ENCODE results near the gene IDH3B.

Gene IDH3B

DNA sequence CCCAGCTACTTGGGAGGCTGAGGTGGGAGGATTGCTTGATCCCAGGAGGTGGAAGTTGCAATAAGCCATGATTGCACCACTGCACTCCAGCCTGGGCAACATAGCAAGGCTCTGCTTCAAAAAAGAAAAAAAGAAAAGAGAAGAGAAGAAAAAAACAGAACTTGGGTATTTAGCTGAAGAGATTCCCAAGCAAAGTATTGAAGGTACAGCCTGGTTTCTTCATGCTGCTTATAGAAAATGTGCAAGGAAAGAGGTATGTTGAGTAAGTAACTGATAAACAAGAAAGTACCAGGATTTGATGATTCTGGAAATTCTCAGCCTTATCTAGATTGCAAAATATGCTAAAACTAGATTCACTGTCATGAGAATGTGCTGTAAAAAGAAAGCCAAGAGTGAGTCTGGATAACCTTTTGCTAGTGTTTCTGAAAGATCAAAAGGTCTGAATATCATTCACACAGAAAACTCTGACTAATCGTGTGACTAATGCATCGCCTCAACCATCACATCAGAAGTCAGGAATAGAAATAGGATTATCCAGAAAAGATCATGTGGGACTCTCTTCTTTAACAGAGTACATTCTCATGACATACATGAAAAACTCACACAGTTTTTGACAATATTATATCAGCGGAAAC lies 43.9 kb downstream of the IDH3B start:
- Histone ChIP-seq H3K4me2 (ENCODE audit: low read length) (no peak overlapping the region), H3K4me1 (ENCODE audit: insufficient read depth, low read length, severe bottlenecking) (peaks cover 22% of the 10 kb centered on the region), H3K9me3 (ENCODE audit: low read length) (no peaks in the 10 kb centered on the region), H3K9me2 (ENCODE audit: low read depth, low read length) (no peaks in the 10 kb centered on the region), H3F3A (ENCODE audit: insufficient read depth, low read length) (no peaks in the 10 kb centered on the region), H4K20me1 (ENCODE audit: insufficient read depth, low read length) (no peaks in the 10 kb centered on the region), H2AFZ (ENCODE audit: low read length) (no peak overlapping the region), H3K79me2 (ENCODE audit: insufficient read depth, low read length) (no peaks in the 10 kb centered on the region), H3K27me3 (ENCODE audit: insufficient read depth, low read length) (no peaks in the 10 kb centered on the region), H3K27ac (ENCODE audit: low read depth, low read length, poor library complexity, severe bottlenecking) (no peak overlapping the region), H3K9ac (ENCODE audit: low read length) (no peak overlapping the region), H3K4me3 (ENCODE audit: low read depth, low read length, poor library complexity, severe bottlenecking) (no peak overlapping the region), H3K36me3 (ENCODE audit: insufficient read depth, low read length) (no peaks in the 10 kb centered on the region)
- TF ChIP-seq EZH2 (IDR thresholded peaks at IDR 0.05; ENCODE audit: borderline replicate concordance, low read length): no peak
- TF ChIP-seq, protein P1, sequence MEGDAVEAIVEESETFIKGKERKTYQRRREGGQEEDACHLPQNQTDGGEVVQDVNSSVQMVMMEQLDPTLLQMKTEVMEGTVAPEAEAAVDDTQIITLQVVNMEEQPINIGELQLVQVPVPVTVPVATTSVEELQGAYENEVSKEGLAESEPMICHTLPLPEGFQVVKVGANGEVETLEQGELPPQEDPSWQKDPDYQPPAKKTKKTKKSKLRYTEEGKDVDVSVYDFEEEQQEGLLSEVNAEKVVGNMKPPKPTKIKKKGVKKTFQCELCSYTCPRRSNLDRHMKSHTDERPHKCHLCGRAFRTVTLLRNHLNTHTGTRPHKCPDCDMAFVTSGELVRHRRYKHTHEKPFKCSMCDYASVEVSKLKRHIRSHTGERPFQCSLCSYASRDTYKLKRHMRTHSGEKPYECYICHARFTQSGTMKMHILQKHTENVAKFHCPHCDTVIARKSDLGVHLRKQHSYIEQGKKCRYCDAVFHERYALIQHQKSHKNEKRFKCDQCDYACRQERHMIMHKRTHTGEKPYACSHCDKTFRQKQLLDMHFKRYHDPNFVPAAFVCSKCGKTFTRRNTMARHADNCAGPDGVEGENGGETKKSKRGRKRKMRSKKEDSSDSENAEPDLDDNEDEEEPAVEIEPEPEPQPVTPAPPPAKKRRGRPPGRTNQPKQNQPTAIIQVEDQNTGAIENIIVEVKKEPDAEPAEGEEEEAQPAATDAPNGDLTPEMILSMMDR (IDR thresholded peaks at IDR 0.05; ENCODE audit: low read length): no peak

DNA sequence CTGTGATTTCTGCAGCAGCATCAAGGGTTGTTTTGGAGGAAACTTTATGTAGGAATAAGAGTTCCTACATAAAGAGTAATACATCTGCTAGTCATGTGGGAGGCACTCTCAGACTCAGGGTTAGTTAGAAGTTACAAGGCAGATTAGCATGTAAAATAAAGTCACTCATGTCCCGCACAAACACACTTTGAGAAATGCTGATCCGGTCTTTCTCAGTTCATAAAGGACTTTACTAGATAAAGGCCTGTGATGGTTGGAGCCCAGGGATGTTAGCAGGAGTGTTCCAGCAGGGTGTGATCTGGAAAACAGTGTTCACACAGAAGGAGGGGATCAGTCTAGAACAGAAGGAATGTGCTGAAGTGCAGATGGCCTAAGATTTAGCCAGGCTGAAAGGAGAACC lies 44.7 kb downstream of the IDH3B start:
- Histone ChIP-seq H3F3A (ENCODE audit: insufficient read depth, low read length) (no peaks in the 10 kb centered on the region), H4K20me1 (ENCODE audit: insufficient read depth, low read length) (no peaks in the 10 kb centered on the region), H3K36me3 (ENCODE audit: insufficient read depth, low read length) (no peaks in the 10 kb centered on the region), H3K9me2 (ENCODE audit: low read depth, low read length) (no peaks in the 10 kb centered on the region), H3K4me1 (ENCODE audit: insufficient read depth, low read length, severe bottlenecking) (peaks cover 22% of the 10 kb centered on the region), H3K79me2 (ENCODE audit: insufficient read depth, low read length) (no peaks in the 10 kb centered on the region), H3K4me2 (ENCODE audit: low read length) (no peak overlapping the region), H2AFZ (ENCODE audit: low read length) (no peak overlapping the region), H3K27me3 (ENCODE audit: insufficient read depth, low read length) (no peaks in the 10 kb centered on the region), H3K27ac (ENCODE audit: low read depth, low read length, poor library complexity, severe bottlenecking) (no peak overlapping the region), H3K9ac (ENCODE audit: low read length) (no peak overlapping the region), H3K9me3 (ENCODE audit: low read length) (no peaks in the 10 kb centered on the region), H3K4me3 (ENCODE audit: low read depth, low read length, poor library complexity, severe bottlenecking) (no peak overlapping the region)
- TF ChIP-seq, protein P1 (IDR thresholded peaks at IDR 0.05; ENCODE audit: low read length): no peak
- TF ChIP-seq EZH2 (IDR thresholded peaks at IDR 0.05; ENCODE audit: borderline replicate concordance, low read length): no peak

DNA sequence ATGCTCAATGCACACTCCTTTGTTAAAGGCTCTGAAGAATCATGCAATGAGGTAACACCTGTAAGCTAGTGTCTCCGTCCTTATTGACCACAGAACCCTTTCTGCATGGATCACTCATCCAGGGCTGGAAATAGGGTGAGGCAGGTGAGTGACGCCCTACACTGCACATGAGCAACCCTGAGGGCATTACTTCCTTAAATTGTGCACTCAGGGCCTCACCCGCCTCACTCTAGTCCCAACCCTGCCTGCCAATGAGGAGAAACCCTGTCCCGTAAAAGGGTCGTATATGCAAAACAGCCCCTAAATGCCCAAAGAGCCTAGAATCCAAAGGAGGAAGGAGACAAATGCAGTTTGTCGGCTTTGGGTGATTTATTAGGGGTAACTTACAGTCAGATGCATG lies 45.2 kb downstream of the IDH3B start:
- no peaks in the 10 kb centered on the region for H3K9me2 ChIP-seq (ENCODE audit: low read depth, low read length)
- H3F3A ChIP-seq (ENCODE audit: insufficient read depth, low read length): no peaks in the 10 kb centered on the region
- H3K4me1 ChIP-seq (ENCODE audit: insufficient read depth, low read length, severe bottlenecking): peaks cover 22% of the 10 kb centered on the region
- TF ChIP-seq EZH2 (IDR thresholded peaks at IDR 0.05; ENCODE audit: borderline replicate concordance, low read length): no peak
- TF ChIP-seq, protein P1 (IDR thresholded peaks at IDR 0.05; ENCODE audit: low read length): no peak
- no peak overlapping the region for H3K9ac ChIP-seq (ENCODE audit: low read length)
- H3K4me2 ChIP-seq (ENCODE audit: low read length): no peak overlapping the region
- H3K36me3 ChIP-seq (ENCODE audit: insufficient read depth, low read length): no peaks in the 10 kb centered on the region
- H4K20me1 ChIP-seq (ENCODE audit: insufficient read depth, low read length): no peaks in the 10 kb centered on the region
- no peaks in the 10 kb centered on the region for H3K9me3 ChIP-seq (ENCODE audit: low read length)
- no peak overlapping the region for H3K4me3 ChIP-seq (ENCODE audit: low read depth, low read length, poor library complexity, severe bottlenecking)
- no peak overlapping the region for H2AFZ ChIP-seq (ENCODE audit: low read length)
- H3K79me2 ChIP-seq (ENCODE audit: insufficient read depth, low read length): no peaks in the 10 kb centered on the region
- no peak overlapping the region for H3K27ac ChIP-seq (ENCODE audit: low read depth, low read length, poor library complexity, severe bottlenecking)
- H3K27me3 ChIP-seq (ENCODE audit: insufficient read depth, low read length): no peaks in the 10 kb centered on the region

Measured in OCI-LY1 (cell line).